Breast epithelium (tissue), 4 donors: ENCODE measurements around the gene SUGP2. TPM values are rescaled to one million over a fixed set of nuclear protein-coding genes. Genes with fewer than 3 reads are reported as not detected.

ENCODE experiments used
- DNase-seq, 2 donors: peaks; one replicate each; pipeline ENCODE4 v3.0.0-alpha.2; 2019; ENCODE audit warnings: low spot score in 2 of 2
- H3K27ac ChIP-seq, 2 donors: fragments of 200-600 bp; sonication (generic) in 1 of 2; one replicate each; pipeline ENCODE4 v1.5.1; 2016 to 2019; ENCODE audit warnings: mild to moderate bottlenecking in 1 of 2
- H3K27me3 ChIP-seq, 2 donors: fragments of 200-600 bp; sonication (generic) in 1 of 2; one replicate each; pipeline versions ENCODE4 v1.5.1 to v1.6.0; 2017 to 2019; ENCODE audit warnings: control low read depth in 1 of 2, mild to moderate bottlenecking in 1 of 2
- H3K36me3 ChIP-seq: fragments of 200-600 bp; one replicate; pipeline ENCODE4 v1.5.1; 2019
- H3K4me1 ChIP-seq, 2 donors: fragments of 200-600 bp; sonication (generic); one replicate each; pipeline ENCODE4 v1.5.1; 2016 to 2019; ENCODE audit warnings: control low read depth in 1 of 2
- H3K4me3 ChIP-seq, 3 donors: fragments of 200-600 bp; sonication (generic); 1 replicate in 2 of 3; 2 replicates in 1 of 3; pipeline ENCODE4 v1.5.1; 2016 to 2019; ENCODE audit warnings: mild to moderate bottlenecking in 3 of 3, moderate library complexity in 2 of 3
- H3K9me3 ChIP-seq, 2 donors: fragments of 200-600 bp; sonication (generic) in 1 of 2; one replicate each; pipeline ENCODE4 v1.5.1; 2016 to 2019; ENCODE audit warnings: control low read depth in 1 of 2
- POLR2A ChIP-seq: fragments of 450-650 bp; IDR thresholded peaks from one replicate; pipeline ENCODE4 v1.6.1; 2016; ENCODE audit warnings: antibody characterized with exemption, mild to moderate bottlenecking, moderate library complexity
- POLR2AphosphoS5 ChIP-seq, 3 donors: sonication (generic); formaldehyde crosslinking; IDR thresholded peaks; one replicate each; pipeline ENCODE4 v1.6.1; 2017; ENCODE audit warnings: antibody characterized with exemption in 3 of 3
- intact Hi-C: fragments of 100-400 bp; cut with DNase I; formaldehyde crosslinking; loops from one replicate; pipeline ENCODE4 v1.15.1; 2023; ENCODE audit warnings: low total_unique reads
- total RNA-seq, 3 donors: library from RNA; depleted of rRNA; stranded (reverse); fragments of >200 nt; gene quantifications; one replicate each; pipeline ENCODE4 v1.1.0, GENCODE V29; 2016
- TF ChIP-seq, protein P1 (sequence below), 3 donors: fragments of 450-650 bp; IDR thresholded peaks; one replicate each; pipeline ENCODE4 v1.5.1; 2016 to 2017; ENCODE audit warnings: antibody characterized with exemption in 3 of 3, mild to moderate bottlenecking in 3 of 3, moderate library complexity in 3 of 3

The SUGP2 gene
- total RNA-seq, 3 donors from 2014 or later = 27.8 to 58.1 (median 56.0) TPM

GRCh38 chr19:19022380-19022961 lies 10.8 kb downstream of the SUGP2 start:
- no peak overlapping the region for H3K27ac ChIP-seq
- intact Hi-C loops = no loop called here
- H3K4me1 ChIP-seq = no peaks in the 10 kb centered on the region
- TF ChIP-seq POLR2A (no peak), POLR2AphosphoS5 (IDR thresholded peaks at IDR 0.05) (no peak)
- TF ChIP-seq, protein P1, sequence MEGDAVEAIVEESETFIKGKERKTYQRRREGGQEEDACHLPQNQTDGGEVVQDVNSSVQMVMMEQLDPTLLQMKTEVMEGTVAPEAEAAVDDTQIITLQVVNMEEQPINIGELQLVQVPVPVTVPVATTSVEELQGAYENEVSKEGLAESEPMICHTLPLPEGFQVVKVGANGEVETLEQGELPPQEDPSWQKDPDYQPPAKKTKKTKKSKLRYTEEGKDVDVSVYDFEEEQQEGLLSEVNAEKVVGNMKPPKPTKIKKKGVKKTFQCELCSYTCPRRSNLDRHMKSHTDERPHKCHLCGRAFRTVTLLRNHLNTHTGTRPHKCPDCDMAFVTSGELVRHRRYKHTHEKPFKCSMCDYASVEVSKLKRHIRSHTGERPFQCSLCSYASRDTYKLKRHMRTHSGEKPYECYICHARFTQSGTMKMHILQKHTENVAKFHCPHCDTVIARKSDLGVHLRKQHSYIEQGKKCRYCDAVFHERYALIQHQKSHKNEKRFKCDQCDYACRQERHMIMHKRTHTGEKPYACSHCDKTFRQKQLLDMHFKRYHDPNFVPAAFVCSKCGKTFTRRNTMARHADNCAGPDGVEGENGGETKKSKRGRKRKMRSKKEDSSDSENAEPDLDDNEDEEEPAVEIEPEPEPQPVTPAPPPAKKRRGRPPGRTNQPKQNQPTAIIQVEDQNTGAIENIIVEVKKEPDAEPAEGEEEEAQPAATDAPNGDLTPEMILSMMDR (IDR thresholded peaks at IDR 0.05) = no peak
- no peaks in the 10 kb centered on the region for H3K9me3 ChIP-seq
- H3K27me3 ChIP-seq = no peaks in the 10 kb centered on the region
- no peak for DNase-seq
- H3K4me3 ChIP-seq = no peak overlapping the region
- no peaks in the 10 kb centered on the region for H3K36me3 ChIP-seq

- TF ChIP-seq, protein P1 (IDR thresholded peaks at IDR 0.05) = no peak
- TF ChIP-seq POLR2AphosphoS5 (IDR thresholded peaks at IDR 0.05) (no peak), POLR2A (no peak)
- Histone ChIP-seq H3K4me3 (no peak overlapping the region), H3K4me1 (no peaks in the 10 kb centered on the region), H3K27me3 (no peaks in the 10 kb centered on the region), H3K9me3 (no peaks in the 10 kb centered on the region), H3K36me3 (no peaks in the 10 kb centered on the region), H3K27ac (no peak overlapping the region)
- intact Hi-C loops = no loop called here
- DNase-seq = no peak
Measured at GRCh38 chr19:19021115-19021514, 12.2 kb downstream of the SUGP2 start.

- Histone ChIP-seq H3K9me3 (no peaks in the 10 kb centered on the region), H3K27me3 (no peaks in the 10 kb centered on the region), H3K36me3 (peaks cover 7% of the 10 kb centered on the region), H3K27ac (no peak overlapping the region), H3K4me3 (no peak overlapping the region), H3K4me1 (no peaks in the 10 kb centered on the region)
- intact Hi-C loops = no loop called here
- TF ChIP-seq, protein P1 (IDR thresholded peaks at IDR 0.05) = no peak
- TF ChIP-seq POLR2AphosphoS5 (IDR thresholded peaks at IDR 0.05) (no peak), POLR2A (no peak)
- DNase-seq = no peak
Measured at GRCh38 chr19:19010551-19010950, 22.8 kb downstream of the SUGP2 start.

- H3K27me3 ChIP-seq = no peaks in the 10 kb centered on the region
- no peak overlapping the region for H3K4me3 ChIP-seq
- no peaks in the 10 kb centered on the region for H3K9me3 ChIP-seq
- intact Hi-C loops = no loop called here
- H3K36me3 ChIP-seq = peaks cover 7% of the 10 kb centered on the region
- H3K4me1 ChIP-seq = no peaks in the 10 kb centered on the region
- no peak for DNase-seq
- no peak overlapping the region for H3K27ac ChIP-seq
- TF ChIP-seq POLR2AphosphoS5 (IDR thresholded peaks at IDR 0.05) (no peak), POLR2A (no peak)
- TF ChIP-seq, protein P1 (IDR thresholded peaks at IDR 0.05) = no peak
Measured at GRCh38 chr19:19009951-19010350, 23.4 kb downstream of the SUGP2 start.

GRCh38 chr19:19006213-19006612 lies 27.1 kb downstream of the SUGP2 start:
- H3K27me3 ChIP-seq = no peaks in the 10 kb centered on the region
- H3K4me1 ChIP-seq = no peaks in the 10 kb centered on the region
- no peaks in the 10 kb centered on the region for H3K9me3 ChIP-seq
- intact Hi-C loops = no loop called here
- no peak for DNase-seq
- TF ChIP-seq POLR2AphosphoS5 (IDR thresholded peaks at IDR 0.05) (no peak), POLR2A (no peak)
- TF ChIP-seq, protein P1 (IDR thresholded peaks at IDR 0.05) = no peak
- H3K4me3 ChIP-seq = no peak overlapping the region
- H3K36me3 ChIP-seq = peaks cover 7% of the 10 kb centered on the region
- H3K27ac ChIP-seq = no peak overlapping the region
